Measurements from ENCODE around the gene GIGYF2. TPM values are rescaled to one million over a fixed set of nuclear protein-coding genes. Genes with fewer than 3 reads are reported as not detected.

GIGYF2 gene, protein sequence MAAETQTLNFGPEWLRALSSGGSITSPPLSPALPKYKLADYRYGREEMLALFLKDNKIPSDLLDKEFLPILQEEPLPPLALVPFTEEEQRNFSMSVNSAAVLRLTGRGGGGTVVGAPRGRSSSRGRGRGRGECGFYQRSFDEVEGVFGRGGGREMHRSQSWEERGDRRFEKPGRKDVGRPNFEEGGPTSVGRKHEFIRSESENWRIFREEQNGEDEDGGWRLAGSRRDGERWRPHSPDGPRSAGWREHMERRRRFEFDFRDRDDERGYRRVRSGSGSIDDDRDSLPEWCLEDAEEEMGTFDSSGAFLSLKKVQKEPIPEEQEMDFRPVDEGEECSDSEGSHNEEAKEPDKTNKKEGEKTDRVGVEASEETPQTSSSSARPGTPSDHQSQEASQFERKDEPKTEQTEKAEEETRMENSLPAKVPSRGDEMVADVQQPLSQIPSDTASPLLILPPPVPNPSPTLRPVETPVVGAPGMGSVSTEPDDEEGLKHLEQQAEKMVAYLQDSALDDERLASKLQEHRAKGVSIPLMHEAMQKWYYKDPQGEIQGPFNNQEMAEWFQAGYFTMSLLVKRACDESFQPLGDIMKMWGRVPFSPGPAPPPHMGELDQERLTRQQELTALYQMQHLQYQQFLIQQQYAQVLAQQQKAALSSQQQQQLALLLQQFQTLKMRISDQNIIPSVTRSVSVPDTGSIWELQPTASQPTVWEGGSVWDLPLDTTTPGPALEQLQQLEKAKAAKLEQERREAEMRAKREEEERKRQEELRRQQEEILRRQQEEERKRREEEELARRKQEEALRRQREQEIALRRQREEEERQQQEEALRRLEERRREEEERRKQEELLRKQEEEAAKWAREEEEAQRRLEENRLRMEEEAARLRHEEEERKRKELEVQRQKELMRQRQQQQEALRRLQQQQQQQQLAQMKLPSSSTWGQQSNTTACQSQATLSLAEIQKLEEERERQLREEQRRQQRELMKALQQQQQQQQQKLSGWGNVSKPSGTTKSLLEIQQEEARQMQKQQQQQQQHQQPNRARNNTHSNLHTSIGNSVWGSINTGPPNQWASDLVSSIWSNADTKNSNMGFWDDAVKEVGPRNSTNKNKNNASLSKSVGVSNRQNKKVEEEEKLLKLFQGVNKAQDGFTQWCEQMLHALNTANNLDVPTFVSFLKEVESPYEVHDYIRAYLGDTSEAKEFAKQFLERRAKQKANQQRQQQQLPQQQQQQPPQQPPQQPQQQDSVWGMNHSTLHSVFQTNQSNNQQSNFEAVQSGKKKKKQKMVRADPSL (N-terminal part only)
- 10 to 100 TPM; 54.9 to 71.7 (median 66.5) TPM for total RNA-seq
- 10 to 100 TPM in 1 of 2 donors, 1 to 10 TPM in 1; 9.9 to 28.6 TPM for polyA plus RNA-seq
- long read RNA-seq, donor 1, full-length matches to known transcripts: 5 of 47 reads
- long read RNA-seq, donor 1, partial matches to known transcripts: 25 of 47 reads
- long read RNA-seq, donor 1, other reads (novel, unspliced or antisense): 17 of 47 reads
- long read RNA-seq, donor 2, full-length matches to known transcripts: 4 of 77 reads
- long read RNA-seq, donor 2, partial matches to known transcripts: 40 of 77 reads
- long read RNA-seq, donor 2, other reads (novel, unspliced or antisense): 33 of 77 reads
- long read RNA-seq, donor 3, full-length matches to known transcripts: 3 of 211 reads
- long read RNA-seq, donor 3, partial matches to known transcripts: 133 of 211 reads
- long read RNA-seq, donor 3, other reads (novel, unspliced or antisense): 75 of 211 reads

DNA sequence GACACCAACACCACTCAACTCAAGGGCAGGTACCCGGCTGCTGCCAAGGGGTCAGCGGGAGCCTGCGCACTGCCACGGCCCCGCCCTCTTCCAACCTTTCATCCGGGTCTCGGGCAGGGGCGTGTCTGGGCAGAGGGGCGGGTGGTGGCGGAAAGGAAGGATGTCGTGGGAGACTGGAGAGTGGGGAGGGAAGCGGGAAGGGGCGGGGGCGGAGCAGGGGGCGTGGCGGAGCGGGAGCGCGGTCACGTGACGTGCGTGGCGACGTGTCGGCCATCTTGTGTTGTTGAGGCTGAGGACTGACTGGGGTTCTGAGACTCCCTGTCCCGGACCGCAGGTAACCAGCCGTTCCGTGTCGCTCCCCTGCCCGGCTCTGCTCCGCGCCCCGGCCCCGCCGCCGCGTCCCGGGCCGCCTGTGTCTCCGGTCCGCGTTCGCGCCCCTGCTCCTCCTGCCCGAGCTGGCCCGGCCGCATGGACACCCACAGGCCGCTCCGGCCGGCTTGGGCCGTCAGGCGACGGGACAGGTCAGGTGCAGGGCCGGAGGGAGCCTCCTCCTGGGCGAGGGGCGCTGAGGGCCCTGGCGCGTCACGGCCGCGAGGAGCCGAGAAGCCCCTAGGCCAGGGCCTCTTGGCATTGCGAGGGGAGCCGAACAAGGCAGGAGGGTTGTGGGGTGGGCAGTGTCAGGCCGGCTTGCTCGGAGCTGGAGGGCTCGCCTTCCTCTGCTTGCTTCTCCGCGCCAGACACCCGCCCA is at the start of gene GIGYF2:
Gene GIGYF2, plus strand, starts transcription at position 273 of the 748 bp plus-strand sequence. CDS start 37,867 bp downstream, outside the sequence.
- Histone ChIP-seq H3K27ac (peak within 1 kb of the TSS; percentile 69 to 97 (median 93)), H3K4me3 (peak within 1 kb of the TSS; percentile 67 to 99 (median 93)), H3K9me3 (no peaks in the 10 kb centered on the region), H3K4me1 (peaks cover 9 to 49% (median 36%) of the 10 kb centered on the region in 9 donors), H3K36me3 (peaks cover 0 to 4% (median 0%) of the 10 kb centered on the region in 9 donors), H3K27me3 (no peaks in the 10 kb centered on the region)
- ATAC-seq (peak; percentile 97 to 99 (median 99)), DNase-seq (peak; percentile 98)
- 0 to 1% methylated on average over 66 to 71 of the region's 71 CpGs for WGBS, 2 donors
- intact Hi-C loops (cut with DNase I): loop anchor here in 1 of 10 donors (1.0 kb wide), 1 partner anchor 39 kb away; no protein-coding TSS in a partner anchor
- TF ChIP-seq, protein P1, sequence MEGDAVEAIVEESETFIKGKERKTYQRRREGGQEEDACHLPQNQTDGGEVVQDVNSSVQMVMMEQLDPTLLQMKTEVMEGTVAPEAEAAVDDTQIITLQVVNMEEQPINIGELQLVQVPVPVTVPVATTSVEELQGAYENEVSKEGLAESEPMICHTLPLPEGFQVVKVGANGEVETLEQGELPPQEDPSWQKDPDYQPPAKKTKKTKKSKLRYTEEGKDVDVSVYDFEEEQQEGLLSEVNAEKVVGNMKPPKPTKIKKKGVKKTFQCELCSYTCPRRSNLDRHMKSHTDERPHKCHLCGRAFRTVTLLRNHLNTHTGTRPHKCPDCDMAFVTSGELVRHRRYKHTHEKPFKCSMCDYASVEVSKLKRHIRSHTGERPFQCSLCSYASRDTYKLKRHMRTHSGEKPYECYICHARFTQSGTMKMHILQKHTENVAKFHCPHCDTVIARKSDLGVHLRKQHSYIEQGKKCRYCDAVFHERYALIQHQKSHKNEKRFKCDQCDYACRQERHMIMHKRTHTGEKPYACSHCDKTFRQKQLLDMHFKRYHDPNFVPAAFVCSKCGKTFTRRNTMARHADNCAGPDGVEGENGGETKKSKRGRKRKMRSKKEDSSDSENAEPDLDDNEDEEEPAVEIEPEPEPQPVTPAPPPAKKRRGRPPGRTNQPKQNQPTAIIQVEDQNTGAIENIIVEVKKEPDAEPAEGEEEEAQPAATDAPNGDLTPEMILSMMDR (IDR thresholded peaks at IDR 0.05): no peak

DNA sequence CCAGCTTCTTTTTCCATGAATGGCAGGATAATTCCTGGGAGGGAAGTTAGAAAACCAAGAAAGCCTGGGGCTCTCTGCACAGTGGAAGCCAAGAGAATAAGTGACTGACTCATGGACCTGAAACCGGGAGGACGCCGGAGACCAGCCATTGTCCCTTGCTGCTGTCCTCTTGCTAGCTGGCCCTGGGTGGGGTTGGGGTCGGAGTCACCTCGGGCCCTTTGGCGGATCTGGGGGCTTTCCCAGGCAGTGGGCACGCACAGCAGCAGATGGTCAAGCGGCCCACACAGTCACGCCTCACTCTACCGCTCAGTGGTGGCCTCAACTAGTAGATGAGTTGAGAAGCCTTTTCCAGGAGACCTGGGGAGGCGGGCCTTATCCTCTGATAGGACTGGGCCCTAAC is 48.1 kb upstream of the GIGYF2 start:
- Histone ChIP-seq H3K9me3 (no peaks in the 10 kb centered on the region), H3K27ac (no peak overlapping the region), H3K4me3 (no peak overlapping the region), H3K4me1 (peaks cover 0 to 23% (median 5%) of the 10 kb centered on the region in 9 donors), H3K36me3 (no peaks in the 10 kb centered on the region), H3K27me3 (no peaks in the 10 kb centered on the region)
- 92 to 96% methylated on average over 11 of the region's 11 CpGs for WGBS, 2 donors
- TF ChIP-seq, protein P1 (IDR thresholded peaks at IDR 0.05): no peak
- DNase-seq (no peak), ATAC-seq (no peak)
- intact Hi-C loops (cut with DNase I): no loop called here

DNA sequence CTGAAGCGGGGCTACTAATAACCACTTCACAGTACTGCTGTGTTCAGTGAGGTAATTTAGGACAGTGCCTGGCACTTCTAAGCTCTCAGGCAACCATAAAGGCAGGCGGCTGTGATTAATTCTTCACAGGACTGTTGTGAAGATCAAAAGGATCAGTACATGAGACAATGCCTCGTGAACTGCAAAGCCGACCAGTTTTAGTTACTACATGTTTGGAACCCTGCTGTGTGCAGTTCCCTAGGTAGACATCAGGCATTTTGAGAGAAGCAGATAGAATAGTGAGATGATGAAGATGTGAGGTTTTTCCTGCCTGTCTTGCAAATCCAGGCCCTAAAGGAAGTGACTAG is 44.7 kb upstream of the GIGYF2 start:
- no peak for DNase-seq
- TF ChIP-seq, protein P1 (IDR thresholded peaks at IDR 0.05): no peak
- no peak overlapping the region for H3K27ac ChIP-seq
- no peaks in the 10 kb centered on the region for H3K9me3 ChIP-seq
- no peaks in the 10 kb centered on the region for H3K36me3 ChIP-seq
- ATAC-seq: peak in 2 of 8 donors; percentile 16 to 23
- intact Hi-C loops (cut with DNase I): no loop called here
- no peak overlapping the region for H3K4me3 ChIP-seq
- no peaks in the 10 kb centered on the region for H3K27me3 ChIP-seq
- WGBS, 2 donors: 68 to 77% methylated on average over 4 of the region's 4 CpGs
- H3K4me1 ChIP-seq: peaks cover 0 to 18% (median 4%) of the 10 kb centered on the region in 9 donors
